HCT116 (cell line): ENCODE measurements around the gene C11orf21. TPM values are rescaled to one million over a fixed set of nuclear protein-coding genes. Genes with fewer than 3 reads are reported as not detected.

Source experiments
- ATAC-seq: fragments of 200-7000 bp; cut with Tn5 transposase; 2 replicates; pipeline ENCODE4 v1.9.1; 2020; ENCODE audit warnings: mild to moderate bottlenecking, moderate library complexity
- BruUV-seq: library from RNA; stranded (reverse); fragments of 400-500 nt; replicated peaks from 2 replicates; lab custom pipeline; 2021; lab: Mats Ljungman, UMichigan
- CTCF ChIA-PET: fragments of 300-600 bp; sonication (Branson Sonifier 250); formaldehyde crosslinking; loops from one replicate; lab custom pipeline; 2021; ENCODE audit warnings: antibody characterized with exemption; lab: Charles Lee
- POLR2A ChIA-PET: fragments of 300-600, 350-600 bp; sonication (Branson Sonifier 250); formaldehyde crosslinking; loops from one replicate; lab custom pipeline; 2021; ENCODE audit warnings: antibody characterized with exemption; lab: Charles Lee
- RAD21 ChIA-PET, 2 experiments: fragments of 300-600 bp; sonication (Branson Sonifier 250); formaldehyde crosslinking; loops; one replicate each; lab custom pipeline; 2023; ENCODE audit warnings: low total read pairs in 2 of 2; ENCODE audit not compliant: uncharacterized antibody in 2 of 2, unreplicated experiment in 2 of 2, low non-redundant PET in 1 of 2; lab: Charles Lee
- DNase-seq: peaks from one replicate; pipeline ENCODE4 v3.0.0-alpha.2; 2010; ENCODE audit warnings: low read depth, low spot score
- H2AFZ ChIP-seq: fragments of 200-600 bp; shearing (Covaris generic), sonication (generic); 2 replicates; pipeline ENCODE4 v1.6.1; 2017; ENCODE audit warnings: low read depth, mixed run types, mixed read lengths, antibody characterized with exemption, low read length; ENCODE audit not compliant: poor library complexity, severe bottlenecking
- H3K27ac ChIP-seq: 2 replicates; pipeline ENCODE4 v1.5.1; 2012; ENCODE audit warnings: low read depth, low read length
- H3K27me3 ChIP-seq: fragments of 200-600 bp; sonication (generic); 2 replicates; pipeline ENCODE4 v1.6.1; 2016; ENCODE audit warnings: mixed run types, low read length, mixed read lengths; ENCODE audit not compliant: insufficient read depth
- H3K36me3 ChIP-seq, 2 experiments: fragments of 200-500 bp in 1 of 2; fragments of 200-600 bp in 1 of 2; sonication (Bioruptor generic) in 1 of 2; sonication (generic) in 1 of 2; 2 replicates each; pipeline versions ENCODE4 v1.5.1 to v1.6.1; 2014 to 2016; ENCODE audit warnings: low read length in 2 of 2, inconsistent platforms in 1 of 2, mixed read lengths in 1 of 2, mixed run types in 1 of 2; ENCODE audit not compliant: insufficient read depth in 2 of 2, control insufficient read depth in 1 of 2
- H3K4me1 ChIP-seq, 2 experiments: fragments of 200-600 bp in 1 of 2; sonication (generic) in 1 of 2; 2 replicates each; pipeline versions ENCODE4 v1.5.1 to v1.6.1; 2012 to 2017; ENCODE audit warnings: low read length in 2 of 2, inconsistent platforms in 1 of 2, mild to moderate bottlenecking in 1 of 2, mixed read lengths in 1 of 2, mixed run types in 1 of 2, moderate library complexity in 1 of 2; ENCODE audit not compliant: insufficient read depth in 2 of 2, control insufficient read depth in 1 of 2
- H3K4me2 ChIP-seq: fragments of 200-600 bp; sonication (generic); 2 replicates; pipeline ENCODE4 v1.6.1; 2017; ENCODE audit warnings: mixed run types, low read length, mixed read lengths
- H3K4me3 ChIP-seq, 2 experiments: fragments of 200-600 bp in 1 of 2; sonication (generic) in 1 of 2; replicated peaks in 1 of 2; 2 replicates each; pipeline ENCODE4 v1.5.1; 2011 to 2016; ENCODE audit warnings: low read length in 2 of 2, control low read depth in 1 of 2, low read depth in 1 of 2, mild to moderate bottlenecking in 1 of 2, mixed read lengths in 1 of 2, mixed run types in 1 of 2
- H3K79me2 ChIP-seq: fragments of 200-600 bp; sonication (generic); 2 replicates; pipeline ENCODE4 v1.6.1; 2017; ENCODE audit warnings: mild to moderate bottlenecking, mixed run types, low read length, moderate library complexity, mixed read lengths; ENCODE audit not compliant: insufficient read depth
- H3K9ac ChIP-seq: fragments of 200-600 bp; sonication (generic); 2 replicates; pipeline ENCODE4 v1.6.1; 2016; ENCODE audit warnings: low read length, mixed read lengths
- H3K9me2 ChIP-seq: fragments of 200-600 bp; sonication (generic), shearing (Covaris generic); 2 replicates; pipeline ENCODE4 v1.6.1; 2017; ENCODE audit warnings: mixed run types, mild to moderate bottlenecking, moderate library complexity; ENCODE audit not compliant: insufficient read depth
- H3K9me3 ChIP-seq, 2 experiments: fragments of 200-500 bp in 1 of 2; fragments of 200-600 bp in 1 of 2; sonication (Bioruptor generic) in 1 of 2; sonication (generic) in 1 of 2; 2 replicates each; pipeline ENCODE4 v1.6.1; 2014 to 2017; ENCODE audit warnings: low read length in 2 of 2, mixed read lengths in 2 of 2, inconsistent platforms in 1 of 2, low read depth in 1 of 2, mild to moderate bottlenecking in 1 of 2, mixed run types in 1 of 2, moderate library complexity in 1 of 2; ENCODE audit not compliant: control insufficient read depth in 1 of 2, insufficient read depth in 1 of 2
- H4K20me1 ChIP-seq: fragments of 200-600 bp; sonication (generic), shearing (Covaris generic); 2 replicates; pipeline ENCODE4 v1.6.1; 2017; ENCODE audit warnings: mixed run types, mild to moderate bottlenecking, moderate library complexity; ENCODE audit not compliant: insufficient read depth
- CTCF ChIP-seq, 3 experiments: fragments of 200-600 bp in 1 of 3; sonication (generic) in 1 of 3; IDR thresholded peaks in 2 of 3; conservative IDR thresholded peaks in 1 of 3; 2 replicates each; pipeline ENCODE4 v1.5.1; 2012 to 2017; ENCODE audit warnings: low read depth in 2 of 3, low read length in 2 of 3, antibody characterized with exemption in 1 of 3, borderline replicate concordance in 1 of 3, control low read depth in 1 of 3, mild to moderate bottlenecking in 1 of 3, mixed read lengths in 1 of 3, mixed run types in 1 of 3, moderate library complexity in 1 of 3; ENCODE audit not compliant: insufficient read depth in 1 of 3
- MAX ChIP-seq: IDR thresholded peaks from 2 replicates; pipeline ENCODE4 v1.6.1; 2012
- SRF ChIP-seq: IDR thresholded peaks from 2 replicates; pipeline ENCODE4 v1.6.1; 2012; ENCODE audit warnings: low read depth
- YY1 ChIP-seq: IDR thresholded peaks from 2 replicates; pipeline ENCODE4 v1.6.1; 2011; ENCODE audit warnings: low read length, low read depth, moderate library complexity, mild to moderate bottlenecking; ENCODE audit not compliant: insufficient replicate concordance; ENCODE audit errors: extremely low read depth
- ZBTB33 ChIP-seq: IDR thresholded peaks from 2 replicates; pipeline ENCODE4 v1.6.1; 2011; ENCODE audit warnings: mild to moderate bottlenecking, low read length, moderate library complexity; ENCODE audit not compliant: insufficient replicate concordance; ENCODE audit errors: extremely low read depth
- ZNF274 ChIP-seq: fragments of 200-500 bp; sonication (Bioruptor generic); IDR thresholded peaks from 2 replicates; pipeline ENCODE4 v1.6.1; 2014; ENCODE audit warnings: mild to moderate bottlenecking, low read depth, low read length, inconsistent platforms
- intact Hi-C: fragments of 100-400 bp; cut with micrococcal nuclease; formaldehyde crosslinking; loops from 2 replicates; pipeline ENCODE4 v1.10.0; 2022
- total RNA-seq: library from RNA; stranded (reverse); gene quantifications from one replicate; pipeline ENCODE4 v1.2.1, GENCODE V29; 2021; ENCODE audit not compliant: unreplicated experiment
- TF ChIP-seq, protein P1 (sequence below): IDR thresholded peaks from 2 replicates; pipeline ENCODE4 v1.6.1; 2012; ENCODE audit warnings: low read depth

The C11orf21 gene
- total RNA-seq, 1 experiment from 2014 or later: not detected

DNA sequence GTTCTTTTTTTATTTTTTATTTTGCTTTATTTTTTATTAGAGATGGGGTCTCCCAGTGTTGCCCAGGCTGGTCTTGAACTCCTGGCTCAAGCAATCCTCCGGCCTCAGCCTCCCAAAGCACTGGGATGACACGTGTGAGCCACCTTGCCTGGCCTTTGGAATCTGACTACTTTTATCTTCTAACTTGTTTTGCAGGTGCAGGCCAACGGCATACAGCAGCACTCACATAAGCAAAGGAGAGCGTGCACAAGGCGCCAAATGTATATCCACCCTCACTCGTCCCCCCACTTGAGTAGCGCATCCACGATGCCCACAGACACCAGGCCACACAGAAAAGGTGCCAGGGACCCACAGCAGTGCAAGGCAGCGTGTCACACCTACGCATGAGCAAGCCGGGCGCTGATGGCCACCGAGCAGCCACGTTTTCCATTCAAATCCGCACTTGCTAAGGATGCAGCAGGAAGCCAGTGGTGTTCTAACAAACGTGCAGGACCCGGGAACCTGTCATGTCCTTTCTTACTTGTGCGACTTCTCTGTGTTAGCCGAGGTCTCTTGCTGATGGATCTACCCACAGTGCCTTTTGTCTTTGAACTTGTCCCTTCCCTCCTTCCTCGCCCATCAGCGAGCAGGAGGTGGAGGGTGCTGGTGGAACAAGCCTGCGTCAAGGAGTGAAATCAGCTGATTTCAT, 37.2 kb downstream of the C11orf21 start:
- H3K4me3 ChIP-seq: no peak overlapping the region
- ChIA-PET CTCF (no interaction called here), RAD21 (no interaction called here), POLR2A (no interaction called here)
- H3K4me2 ChIP-seq: no peak overlapping the region
- no peaks in the 10 kb centered on the region for H3K36me3 ChIP-seq
- ATAC-seq (no peak), DNase-seq (no peak)
- no peak overlapping the region for H3K9ac ChIP-seq
- H2AFZ ChIP-seq: no peak overlapping the region
- H3K4me1 ChIP-seq: peaks cover 0 to 9% of the 10 kb centered on the region in 2 experiments; a peak in 2 of 4 replicates
- no peaks in the 10 kb centered on the region for H4K20me1 ChIP-seq
- H3K27ac ChIP-seq: no peak overlapping the region
- no TSS peak for BruUV-seq
- intact Hi-C loops: no loop called here
- no peaks in the 10 kb centered on the region for H3K9me3 ChIP-seq
- H3K27me3 ChIP-seq: no peaks in the 10 kb centered on the region
- TF ChIP-seq ZNF274 (no peak), MAX (no peak), YY1 (no peak), CTCF (IDR thresholded peaks at IDR 0.05 in 2 of 3, conservative IDR thresholded peaks at IDR 0.05 in 1 of 3; ENCODE audit: borderline replicate concordance in 1 of 3, insufficient read depth in 1 of 3, low read depth in 2 of 3, low read length in 2 of 3) (no peak), ZBTB33 (no peak), SRF (no peak)
- TF ChIP-seq, protein P1, sequence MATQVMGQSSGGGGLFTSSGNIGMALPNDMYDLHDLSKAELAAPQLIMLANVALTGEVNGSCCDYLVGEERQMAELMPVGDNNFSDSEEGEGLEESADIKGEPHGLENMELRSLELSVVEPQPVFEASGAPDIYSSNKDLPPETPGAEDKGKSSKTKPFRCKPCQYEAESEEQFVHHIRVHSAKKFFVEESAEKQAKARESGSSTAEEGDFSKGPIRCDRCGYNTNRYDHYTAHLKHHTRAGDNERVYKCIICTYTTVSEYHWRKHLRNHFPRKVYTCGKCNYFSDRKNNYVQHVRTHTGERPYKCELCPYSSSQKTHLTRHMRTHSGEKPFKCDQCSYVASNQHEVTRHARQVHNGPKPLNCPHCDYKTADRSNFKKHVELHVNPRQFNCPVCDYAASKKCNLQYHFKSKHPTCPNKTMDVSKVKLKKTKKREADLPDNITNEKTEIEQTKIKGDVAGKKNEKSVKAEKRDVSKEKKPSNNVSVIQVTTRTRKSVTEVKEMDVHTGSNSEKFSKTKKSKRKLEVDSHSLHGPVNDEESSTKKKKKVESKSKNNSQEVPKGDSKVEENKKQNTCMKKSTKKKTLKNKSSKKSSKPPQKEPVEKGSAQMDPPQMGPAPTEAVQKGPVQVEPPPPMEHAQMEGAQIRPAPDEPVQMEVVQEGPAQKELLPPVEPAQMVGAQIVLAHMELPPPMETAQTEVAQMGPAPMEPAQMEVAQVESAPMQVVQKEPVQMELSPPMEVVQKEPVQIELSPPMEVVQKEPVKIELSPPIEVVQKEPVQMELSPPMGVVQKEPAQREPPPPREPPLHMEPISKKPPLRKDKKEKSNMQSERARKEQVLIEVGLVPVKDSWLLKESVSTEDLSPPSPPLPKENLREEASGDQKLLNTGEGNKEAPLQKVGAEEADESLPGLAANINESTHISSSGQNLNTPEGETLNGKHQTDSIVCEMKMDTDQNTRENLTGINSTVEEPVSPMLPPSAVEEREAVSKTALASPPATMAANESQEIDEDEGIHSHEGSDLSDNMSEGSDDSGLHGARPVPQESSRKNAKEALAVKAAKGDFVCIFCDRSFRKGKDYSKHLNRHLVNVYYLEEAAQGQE: no peak
- TF ChIP-seq, all 23 proteins: peak for 0
- Histone ChIP-seq H3K79me2 (no peaks in the 10 kb centered on the region), H3K9me2 (no peaks in the 10 kb centered on the region)
